MM.1S (cell line): ENCODE results near the gene XPR1.

Source experiments
- DNase-seq: peaks from one replicate; pipeline ENCODE4 v3.0.0-alpha.2; 2015
- H2AFZ ChIP-seq: fragments of 300-600 bp; sonication (generic); 2 replicates; pipeline ENCODE4 v1.6.0; 2016; ENCODE audit warnings: antibody characterized with exemption, low read length
- H3F3A ChIP-seq: fragments of 300-600 bp; sonication (generic); 2 replicates; pipeline ENCODE4 v1.6.1; 2016; ENCODE audit warnings: mild to moderate bottlenecking, antibody characterized with exemption, low read length, moderate library complexity, mixed read lengths; ENCODE audit not compliant: insufficient read depth
- H3K27ac ChIP-seq: fragments of 300-600 bp; sonication (generic); 2 replicates; pipeline ENCODE4 v1.5.1; 2016; ENCODE audit warnings: mild to moderate bottlenecking, low read length
- H3K27me3 ChIP-seq: fragments of 300-600 bp; sonication (generic); replicated peaks from 2 replicates; pipeline ENCODE4 v1.6.0; 2016; ENCODE audit warnings: low read length; ENCODE audit not compliant: insufficient read depth
- H3K36me3 ChIP-seq: fragments of 300-600 bp; sonication (generic); replicated peaks from 2 replicates; pipeline ENCODE4 v1.6.1; 2016; ENCODE audit warnings: mild to moderate bottlenecking, low read length, mixed read lengths; ENCODE audit not compliant: insufficient read depth
- H3K4me1 ChIP-seq: fragments of 300-600 bp; sonication (generic); 2 replicates; pipeline ENCODE4 v1.6.1; 2016; ENCODE audit warnings: low read length, mixed read lengths
- H3K4me2 ChIP-seq: fragments of 300-600 bp; sonication (generic); 2 replicates; pipeline ENCODE4 v1.6.0; 2016; ENCODE audit warnings: low read depth, low read length
- H3K4me3 ChIP-seq: fragments of 300-600 bp; sonication (generic); 2 replicates; pipeline ENCODE4 v1.5.1; 2016; ENCODE audit warnings: low read length, mixed read lengths
- H3K79me2 ChIP-seq: fragments of 300-600 bp; sonication (generic); 2 replicates; pipeline ENCODE4 v1.6.1; 2016; ENCODE audit warnings: mixed run types, low read length, mixed read lengths
- H3K9ac ChIP-seq: fragments of 300-600 bp; sonication (generic); 2 replicates; pipeline ENCODE4 v1.6.1; 2016; ENCODE audit warnings: low read length, mixed read lengths
- H3K9me2 ChIP-seq: fragments of 300-600 bp; sonication (generic); replicated peaks from 2 replicates; pipeline ENCODE4 v1.6.1; 2016; ENCODE audit warnings: mild to moderate bottlenecking, low read length, mixed read lengths; ENCODE audit not compliant: insufficient read depth
- H3K9me3 ChIP-seq: fragments of 300-600 bp; sonication (generic); replicated peaks from 2 replicates; pipeline ENCODE4 v1.6.1; 2016; ENCODE audit warnings: mild to moderate bottlenecking, low read length, mixed read lengths; ENCODE audit not compliant: insufficient read depth
- H4K20me1 ChIP-seq: fragments of 300-600 bp; sonication (generic); 2 replicates; pipeline ENCODE4 v1.6.1; 2016; ENCODE audit warnings: mild to moderate bottlenecking, low read length, moderate library complexity, mixed read lengths; ENCODE audit not compliant: insufficient read depth
- EZH2 ChIP-seq: fragments of 300-600 bp; sonication (generic); optimal IDR thresholded peaks from 2 replicates; pipeline ENCODE3; 2017; ENCODE audit warnings: low read depth, mild to moderate bottlenecking, antibody characterized with exemption, low read length, mixed read lengths
- EZH2phosphoT487 ChIP-seq: fragments of 300-600 bp; sonication (generic); IDR thresholded peaks from 2 replicates; pipeline ENCODE4 v1.6.1; 2018; ENCODE audit warnings: antibody characterized with exemption, low read length
- TF ChIP-seq, protein P1 (sequence below): fragments of 300-600 bp; sonication (generic); IDR thresholded peaks from 2 replicates; pipeline ENCODE4 v1.5.1; 2016; ENCODE audit warnings: antibody characterized with exemption, low read length, mixed read lengths

The XPR1 gene

DNA sequence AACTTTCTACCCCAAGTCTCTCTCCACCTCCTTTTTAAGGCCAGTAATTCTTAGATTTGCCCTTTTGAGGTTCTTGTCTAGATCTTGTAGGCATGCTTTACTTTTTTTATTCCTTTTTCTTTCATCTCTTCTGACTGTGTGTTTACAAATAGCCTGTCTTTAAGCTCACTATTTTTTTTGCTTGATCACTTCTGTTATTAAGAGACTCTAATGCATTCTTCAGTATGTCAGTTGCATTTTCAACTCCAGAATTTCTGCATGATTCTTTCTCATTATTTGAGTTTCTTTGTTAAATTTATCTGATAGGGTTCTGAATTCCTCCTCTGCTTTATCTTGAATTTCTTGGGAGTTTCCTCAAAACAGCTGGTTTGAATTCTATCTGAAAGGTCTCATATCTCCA is 30.9 kb downstream of the XPR1 start:
- Histone ChIP-seq H2AFZ (no peak overlapping the region), H3K4me3 (no peak overlapping the region), H3K27me3 (no peaks in the 10 kb centered on the region), H3K4me2 (no peak overlapping the region), H4K20me1 (no peaks in the 10 kb centered on the region), H3K36me3 (no peaks in the 10 kb centered on the region), H3K79me2 (peaks cover 8% of the 10 kb centered on the region; the same call in 1 of the 2 replicates), H3K9me2 (no peaks in the 10 kb centered on the region), H3F3A (no peaks in the 10 kb centered on the region), H3K9ac (no peak overlapping the region), H3K4me1 (no peaks in the 10 kb centered on the region), H3K9me3 (no peaks in the 10 kb centered on the region), H3K27ac (no peak overlapping the region)
- DNase-seq, result no peak
- TF ChIP-seq EZH2phosphoT487 (no peak), EZH2 (no peak)
- TF ChIP-seq, protein P1, sequence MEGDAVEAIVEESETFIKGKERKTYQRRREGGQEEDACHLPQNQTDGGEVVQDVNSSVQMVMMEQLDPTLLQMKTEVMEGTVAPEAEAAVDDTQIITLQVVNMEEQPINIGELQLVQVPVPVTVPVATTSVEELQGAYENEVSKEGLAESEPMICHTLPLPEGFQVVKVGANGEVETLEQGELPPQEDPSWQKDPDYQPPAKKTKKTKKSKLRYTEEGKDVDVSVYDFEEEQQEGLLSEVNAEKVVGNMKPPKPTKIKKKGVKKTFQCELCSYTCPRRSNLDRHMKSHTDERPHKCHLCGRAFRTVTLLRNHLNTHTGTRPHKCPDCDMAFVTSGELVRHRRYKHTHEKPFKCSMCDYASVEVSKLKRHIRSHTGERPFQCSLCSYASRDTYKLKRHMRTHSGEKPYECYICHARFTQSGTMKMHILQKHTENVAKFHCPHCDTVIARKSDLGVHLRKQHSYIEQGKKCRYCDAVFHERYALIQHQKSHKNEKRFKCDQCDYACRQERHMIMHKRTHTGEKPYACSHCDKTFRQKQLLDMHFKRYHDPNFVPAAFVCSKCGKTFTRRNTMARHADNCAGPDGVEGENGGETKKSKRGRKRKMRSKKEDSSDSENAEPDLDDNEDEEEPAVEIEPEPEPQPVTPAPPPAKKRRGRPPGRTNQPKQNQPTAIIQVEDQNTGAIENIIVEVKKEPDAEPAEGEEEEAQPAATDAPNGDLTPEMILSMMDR, result no peak

DNA sequence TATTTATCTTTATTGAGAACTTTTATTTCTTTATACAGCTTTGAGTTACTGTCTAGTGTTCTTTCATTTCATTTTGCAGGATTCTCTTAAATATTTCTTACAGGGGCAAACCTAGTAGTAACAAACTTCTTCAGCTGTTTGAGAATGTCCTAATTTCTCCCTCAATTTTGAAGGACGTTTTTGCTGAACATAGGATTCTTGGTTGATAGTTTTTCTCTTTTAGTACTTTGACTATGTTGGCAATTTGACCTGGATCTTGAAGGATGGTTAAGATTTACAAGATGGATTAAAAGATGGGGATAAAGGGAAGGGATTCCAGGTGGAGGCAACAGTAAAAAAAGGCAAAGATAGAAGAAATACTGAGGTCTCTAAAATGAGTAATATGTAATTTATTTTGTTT is 38.9 kb downstream of the XPR1 start:
- H3K27ac ChIP-seq, result no peak overlapping the region
- no peaks in the 10 kb centered on the region for H3K27me3 ChIP-seq
- no peak overlapping the region for H3K4me2 ChIP-seq
- no peaks in the 10 kb centered on the region for H3K36me3 ChIP-seq
- no peak overlapping the region for H3K9ac ChIP-seq
- no peaks in the 10 kb centered on the region for H3F3A ChIP-seq
- H3K4me3 ChIP-seq, result no peak overlapping the region
- peaks cover 27% of the 10 kb centered on the region for H3K79me2 ChIP-seq
- H2AFZ ChIP-seq, result no peak overlapping the region
- DNase-seq, result no peak
- no peaks in the 10 kb centered on the region for H3K9me3 ChIP-seq
- H3K9me2 ChIP-seq, result no peaks in the 10 kb centered on the region
- TF ChIP-seq EZH2 (no peak), EZH2phosphoT487 (no peak)
- TF ChIP-seq, protein P1, result no peak
- peaks cover 11% of the 10 kb centered on the region; the same call in 1 of the 2 replicates for H3K4me1 ChIP-seq
- no peaks in the 10 kb centered on the region for H4K20me1 ChIP-seq

DNA sequence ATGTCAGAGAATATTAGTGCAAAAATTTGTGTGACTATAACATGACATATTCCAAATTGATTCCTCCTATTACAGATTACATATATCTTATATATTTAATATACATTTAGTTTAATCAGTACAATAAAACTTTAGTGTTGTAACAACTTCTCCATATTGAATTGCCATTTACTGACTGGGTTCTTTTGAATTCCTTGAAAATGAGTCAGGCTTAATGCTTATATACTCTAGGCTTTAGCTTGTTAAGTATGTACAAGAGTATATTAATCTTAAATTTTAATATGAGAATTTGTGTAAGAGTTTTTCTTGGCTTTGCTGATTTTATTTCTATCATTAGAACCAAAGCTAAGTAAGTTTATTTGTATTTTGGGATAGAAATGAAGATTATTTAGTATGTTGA is 40.3 kb downstream of the XPR1 start:
- Histone ChIP-seq H3K9me2 (no peaks in the 10 kb centered on the region), H2AFZ (no peak overlapping the region), H3K27me3 (no peaks in the 10 kb centered on the region), H3K4me3 (no peak overlapping the region), H3K4me2 (no peak overlapping the region), H3K79me2 (peaks cover 32% of the 10 kb centered on the region), H3K4me1 (peaks cover 11% of the 10 kb centered on the region; the same call in 1 of the 2 replicates), H3K9me3 (no peaks in the 10 kb centered on the region), H3F3A (no peaks in the 10 kb centered on the region), H3K27ac (no peak overlapping the region), H3K9ac (no peak overlapping the region), H4K20me1 (no peaks in the 10 kb centered on the region), H3K36me3 (no peaks in the 10 kb centered on the region)
- TF ChIP-seq, protein P1, result no peak
- TF ChIP-seq EZH2 (no peak), EZH2phosphoT487 (no peak)
- no peak for DNase-seq
